Endothelial cell of umbilical vein (primary cell): Measurements from ENCODE around the gene PRCD. TPM values are rescaled to one million over a fixed set of nuclear protein-coding genes. Genes with fewer than 3 reads are reported as not detected.

Experiments
- BruUV-seq: library from RNA; stranded (reverse); fragments of 400-500 nt; replicated peaks from 2 replicates; lab custom pipeline; 2021; lab: Mats Ljungman, UMichigan
- CTCF ChIA-PET: fragments of 300-600, 350-600 bp; sonication (Branson Sonifier 250); formaldehyde crosslinking; loops from one replicate; lab custom pipeline; 2021; ENCODE audit warnings: antibody characterized with exemption, inconsistent platforms; lab: Charles Lee
- POLR2A ChIA-PET: fragments of 300-600, 350-600 bp; sonication (Branson Sonifier 250); formaldehyde crosslinking; loops from one replicate; lab custom pipeline; 2021; ENCODE audit warnings: antibody characterized with exemption, inconsistent platforms; lab: Charles Lee
- DNase-seq: peaks from one replicate; pipeline ENCODE4 v3.0.0-alpha.2; 2011; ENCODE audit warnings: low read depth, low spot score
- FAIRE-seq: peaks from 2 replicates; lab custom pipeline; 2011; peaks lifted over from hg19 to GRCh38; lab: Jason Lieb, UNC
- H2AFZ ChIP-seq: 2 replicates; pipeline ENCODE4 v1.6.0; 2012; ENCODE audit warnings: low read depth, low read length, control low read depth, inconsistent platforms
- H3K27ac ChIP-seq: 2 replicates; pipeline ENCODE4 v1.5.1; 2011; ENCODE audit warnings: low read depth, mild to moderate bottlenecking, control low read depth, low read length, moderate library complexity; ENCODE audit not compliant: insufficient read depth
- H3K27me3 ChIP-seq, 2 experiments: 2 replicates each; pipeline versions ENCODE4 v1.6.0 to v1.6.1; 2011; ENCODE audit warnings: low read length in 2 of 2, mixed read lengths in 1 of 2; ENCODE audit not compliant: control insufficient read depth in 2 of 2, insufficient read depth in 2 of 2
- H3K36me3 ChIP-seq, 2 experiments: 2 replicates in 1 of 2; 3 replicates in 1 of 2; pipeline ENCODE4 v1.5.1; 2011; ENCODE audit warnings: low read length in 2 of 2, mild to moderate bottlenecking in 1 of 2, moderate library complexity in 1 of 2; ENCODE audit not compliant: control insufficient read depth in 2 of 2, insufficient read depth in 2 of 2; ENCODE audit errors: extremely low read depth in 1 of 2
- H3K4me1 ChIP-seq: 3 replicates; pipeline ENCODE4 v1.5.1; 2011; ENCODE audit warnings: mild to moderate bottlenecking, low read length; ENCODE audit not compliant: control insufficient read depth, insufficient read depth; ENCODE audit errors: extremely low read depth
- H3K4me2 ChIP-seq: 2 replicates; pipeline ENCODE4 v1.6.1; 2011; ENCODE audit warnings: low read length, control low read depth, mixed read lengths; ENCODE audit not compliant: insufficient read depth
- H3K4me3 ChIP-seq, 3 experiments: fragments of 200-600 bp in 1 of 3; sonication (generic), shearing (Covaris generic) in 1 of 3; replicated peaks in 1 of 3; 2 replicates each; pipeline ENCODE4 v1.5.1; 2011 to 2016; ENCODE audit warnings: control low read depth in 3 of 3, low read length in 3 of 3, mild to moderate bottlenecking in 2 of 3, inconsistent platforms in 1 of 3, low read depth in 1 of 3, moderate library complexity in 1 of 3; ENCODE audit not compliant: insufficient read depth in 1 of 3
- H3K79me2 ChIP-seq: 2 replicates; pipeline ENCODE4 v1.6.0; 2012; ENCODE audit warnings: low read length, inconsistent platforms; ENCODE audit not compliant: control insufficient read depth, insufficient read depth
- H3K9ac ChIP-seq: replicated peaks from 2 replicates; pipeline ENCODE3; 2011; ENCODE audit warnings: low read length, control low read depth; ENCODE audit not compliant: insufficient read depth; ENCODE audit errors: extremely low read depth
- H3K9me1 ChIP-seq: replicated peaks from 3 replicates; pipeline ENCODE4 v1.6.0; 2011; ENCODE audit warnings: mild to moderate bottlenecking, low read length; ENCODE audit not compliant: control insufficient read depth, insufficient read depth; ENCODE audit errors: extremely low read depth
- H3K9me3 ChIP-seq: replicated peaks from 2 replicates; pipeline ENCODE4 v1.5.1; 2012; ENCODE audit warnings: low read length, inconsistent platforms; ENCODE audit not compliant: control insufficient read depth, insufficient read depth
- H4K20me1 ChIP-seq: replicated peaks from 2 replicates; pipeline ENCODE3; 2011; ENCODE audit warnings: mild to moderate bottlenecking, low read length; ENCODE audit not compliant: control insufficient read depth, insufficient read depth; ENCODE audit errors: extremely low read depth
- EZH2 ChIP-seq: IDR thresholded peaks from 2 replicates; pipeline ENCODE4 v1.6.1; 2012; ENCODE audit warnings: borderline replicate concordance, low read depth, mild to moderate bottlenecking, moderate library complexity, low read length, inconsistent platforms; ENCODE audit not compliant: severe bottlenecking
- FOS ChIP-seq: IDR thresholded peaks from 2 replicates; pipeline ENCODE4 v1.6.1; 2011; ENCODE audit warnings: mild to moderate bottlenecking, low read length, moderate library complexity, borderline replicate concordance; ENCODE audit not compliant: insufficient read depth
- GATA2 ChIP-seq: IDR thresholded peaks from 2 replicates; pipeline ENCODE4 v1.7.0; 2011; ENCODE audit warnings: low read depth, mild to moderate bottlenecking, moderate library complexity, mixed read lengths, low read length; ENCODE audit not compliant: insufficient read length, insufficient read depth
- JUN ChIP-seq: IDR thresholded peaks from 2 replicates; pipeline ENCODE4 v1.6.1; 2011; ENCODE audit warnings: borderline replicate concordance, low read depth; ENCODE audit not compliant: insufficient read length, insufficient read depth
- MAX ChIP-seq: IDR thresholded peaks from 2 replicates; pipeline ENCODE4 v1.6.1; 2011; ENCODE audit not compliant: insufficient read depth, insufficient read length
- MYC ChIP-seq: IDR thresholded peaks from one replicate; pipeline ENCODE4 v1.6.1; 2011; ENCODE audit warnings: mild to moderate bottlenecking, low read depth, low read length
- POLR2A ChIP-seq: IDR thresholded peaks from 2 replicates; pipeline ENCODE4 v1.6.1; 2012; ENCODE audit warnings: low read depth, mild to moderate bottlenecking, control low read depth, low read length
- POLR2AphosphoS5 ChIP-seq: IDR thresholded peaks from 2 replicates; pipeline ENCODE4 v1.6.1; 2012; ENCODE audit warnings: low read depth, mild to moderate bottlenecking, control low read depth, low read length, moderate library complexity; ENCODE audit not compliant: insufficient read depth
- dilution Hi-C: fragments of 300-500 bp; cut with MboI; formaldehyde crosslinking; loops from one replicate; pipeline ENCODE4 v1.15.0; 2019; ENCODE audit warnings: low sequenced_read_pairs; ENCODE audit not compliant: extremely low pct_ligation_motif_present
- intact Hi-C: fragments of 100-400 bp; cut with micrococcal nuclease; formaldehyde crosslinking; loops from one replicate; pipeline ENCODE4 v1.10.0; 2022
- polyA plus RNA-seq, 4 experiments: library from polyadenylated mRNA; depleted of rRNA in 3 of 4; stranded (reverse) in 3 of 4; unstranded in 1 of 4; fragments of >200 nt; gene quantifications; 2 replicates each; pipeline versions ENCODE4 v1.2.1 to v1.2.3, GENCODE V29; 2011 to 2012; ENCODE audit warnings: missing spikeins in 1 of 4
- total RNA-seq: library from RNA; stranded (reverse); gene quantifications from 2 replicates; pipeline ENCODE4 v1.2.3, GENCODE V29; 2021

PRCD gene
- total and polyA plus RNA-seq, 2 donors (not counting 3 experiments of a cell fraction or from before 2014, with no cell fraction given), result not detected

GRCh38 chr17:76510831-76511244 lies 29.0 kb upstream of the PRCD start:
- Histone ChIP-seq H3K9ac (no peak overlapping the region), H3K9me3 (no peaks in the 10 kb centered on the region), H3K4me2 (no peak overlapping the region), H3K27ac (no peak overlapping the region), H3K36me3 (no peaks in the 10 kb centered on the region), H3K79me2 (no peaks in the 10 kb centered on the region), H2AFZ (no peak overlapping the region), H3K4me1 (no peaks in the 10 kb centered on the region), H3K9me1 (no peaks in the 10 kb centered on the region), H3K4me3 (no peak overlapping the region), H4K20me1 (no peaks in the 10 kb centered on the region), H3K27me3 (peaks cover 0 to 4% of the 10 kb centered on the region in 2 experiments)
- DNase-seq, result no peak
- ChIA-PET POLR2A (no interaction called here), CTCF (interaction anchor here (0.8 to 1.8 kb wide), 8 partner anchors 10 to 171 kb away, joined by 3 to 8 read pairs (median 4); partner anchors contain the start of gene AANAT)
- dilution Hi-C loops (no loop called here), intact Hi-C loops (no loop called here)
- no TSS peak for BruUV-seq
- FAIRE-seq, result no peak
- TF ChIP-seq POLR2A (no peak), POLR2AphosphoS5 (no peak), FOS (no peak), MYC (no peak)

GRCh38 chr17:76511668-76512365 lies 28.0 kb upstream of the PRCD start:
- TF ChIP-seq FOS (no peak), MAX (no peak), GATA2 (no peak), JUN (no peak), POLR2A (no peak), POLR2AphosphoS5 (no peak), EZH2 (no peak)
- intact Hi-C loops (no loop called here), dilution Hi-C loops (no loop called here)
- H2AFZ ChIP-seq, result no peak overlapping the region
- no TSS peak for BruUV-seq
- no peaks in the 10 kb centered on the region for H3K9me3 ChIP-seq
- FAIRE-seq (no peak), DNase-seq (no peak)
- H3K4me2 ChIP-seq, result no peak overlapping the region
- CTCF ChIA-PET, result interaction anchor here (0.8 to 2.4 kb wide), 10 partner anchors 9 to 112 kb away, joined by 3 to 10 read pairs (median 6); partner anchors contain the start of genes AANAT and ST6GALNAC2
- POLR2A ChIA-PET, result no interaction called here
- H3K79me2 ChIP-seq, result no peaks in the 10 kb centered on the region
- no peak overlapping the region for H3K9ac ChIP-seq
- H3K27ac ChIP-seq, result no peak overlapping the region
- peaks cover 0 to 4% of the 10 kb centered on the region in 2 experiments for H3K27me3 ChIP-seq
- no peaks in the 10 kb centered on the region for H3K4me1 ChIP-seq
- H4K20me1 ChIP-seq, result no peaks in the 10 kb centered on the region
- H3K9me1 ChIP-seq, result no peaks in the 10 kb centered on the region
- no peaks in the 10 kb centered on the region for H3K36me3 ChIP-seq
- H3K4me3 ChIP-seq, result no peak overlapping the region
